Frontal cortex (tissue), 4 donors: Measurements from ENCODE around the gene CFAP91. TPM values are rescaled to one million over a fixed set of nuclear protein-coding genes. Genes with fewer than 3 reads are reported as not detected.

Experiments
- DNase-seq, 2 donors: peaks; one replicate each; pipeline ENCODE4 v3.0.0; 2012; ENCODE audit warnings: low spot score in 2 of 2
- FAIRE-seq: peaks from 2 replicates; lab custom pipeline; 2012; peaks lifted over from hg19 to GRCh38; lab: Jason Lieb, UNC
- total RNA-seq: library from RNA; depleted of rRNA; stranded (reverse); fragments of >200 nt; gene quantifications from one replicate; pipeline ENCODE4 v1.2.3, GENCODE V29; 2014
- donor health status: control.
- donor health status: control.
- donor health status: control.

The CFAP91 gene
- total RNA-seq, 1 donor from 2014 or later, result 7.7 TPM

GRCh38 chr3:119733812-119734211, 31.0 kb downstream of the CFAP91 start:
- DNase-seq, result no peak
- no peak for FAIRE-seq

DNA sequence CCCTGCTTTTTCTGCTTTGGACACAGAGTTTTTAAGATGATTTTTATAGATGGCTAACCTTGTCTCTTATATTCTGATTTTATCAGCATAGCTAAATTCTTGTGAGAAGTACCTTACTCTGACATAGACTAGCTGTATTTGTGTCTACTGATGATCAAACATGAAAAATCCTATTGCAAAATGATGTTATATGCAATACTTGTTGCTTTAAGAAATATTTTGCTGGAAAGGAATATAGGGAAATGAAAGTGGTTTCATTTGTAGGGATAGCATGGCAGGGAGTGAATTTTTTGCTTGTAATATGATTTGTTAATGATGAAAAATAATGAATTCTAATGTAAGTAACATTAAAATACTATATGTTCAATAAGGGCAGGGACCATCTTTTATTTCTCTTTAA, 35.9 kb downstream of the CFAP91 start:
- DNase-seq (no peak), FAIRE-seq (no peak)

DNA sequence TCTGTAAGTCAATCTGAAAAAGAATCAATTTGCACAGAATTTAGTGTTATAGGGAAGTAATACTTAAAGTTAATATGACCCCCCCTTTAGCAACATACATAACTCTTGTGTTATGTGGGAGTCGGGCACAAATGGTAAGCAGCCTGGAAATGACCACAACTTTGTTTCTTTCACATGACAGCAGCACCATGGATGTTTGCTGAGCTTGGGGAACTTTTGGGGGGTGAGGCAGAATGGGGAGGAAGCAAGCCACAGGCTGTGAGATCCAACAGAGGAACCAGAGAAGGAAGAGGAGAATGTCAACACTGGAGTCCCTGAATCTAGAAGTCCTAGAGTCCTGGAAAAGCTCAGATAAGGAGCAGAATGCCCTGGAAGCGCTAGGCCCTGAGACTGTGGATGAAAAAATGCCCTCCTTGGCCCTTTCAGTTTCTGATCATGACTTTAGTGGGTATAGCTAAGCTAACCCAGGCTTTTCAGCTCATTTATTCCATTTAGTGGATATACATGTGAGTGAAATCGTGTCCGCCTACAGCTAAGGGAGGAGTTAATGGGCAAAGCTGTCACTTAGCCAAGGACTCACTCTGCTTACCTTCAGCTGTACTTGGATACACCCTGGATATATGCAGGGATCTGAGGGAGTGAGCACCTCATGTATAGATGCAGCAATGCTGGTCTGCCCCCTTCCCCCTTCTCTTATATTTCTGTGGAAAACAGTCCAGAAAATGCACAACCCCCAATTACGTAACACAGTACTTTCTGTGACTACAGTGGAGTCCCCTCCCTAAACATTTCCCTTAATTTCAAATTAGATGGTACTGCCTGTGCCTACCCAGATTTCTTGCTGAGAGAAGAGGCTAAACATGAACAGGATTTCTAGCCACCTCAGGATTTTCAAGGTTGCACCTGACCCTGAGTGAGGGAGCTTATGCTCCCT, 39.1 kb downstream of the CFAP91 start:
- DNase-seq, result no peak
- FAIRE-seq, result no peak

- no peak for FAIRE-seq
- no peak for DNase-seq
These were observed 41.1 kb downstream of the CFAP91 start for GRCh38 chr3:119743921-119744320.

DNA sequence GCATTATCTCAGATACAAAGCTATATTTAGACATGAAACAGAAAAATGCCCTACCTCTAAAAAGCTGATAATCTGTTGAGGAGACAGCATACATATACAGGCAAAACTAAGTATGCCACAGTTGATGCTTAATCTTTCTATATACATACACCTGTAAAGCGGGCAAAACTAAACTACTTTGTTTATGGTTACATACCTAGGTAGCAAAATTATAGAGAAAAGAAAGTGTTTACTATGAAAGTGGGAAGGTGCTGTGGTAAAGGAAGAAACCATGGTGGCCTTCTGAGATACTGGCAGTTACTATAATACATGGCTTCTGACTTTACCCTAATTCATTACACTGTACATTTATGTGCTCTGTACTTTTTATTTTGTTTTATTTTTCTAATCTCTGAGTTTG, 43.1 kb downstream of the CFAP91 start:
- no peak for FAIRE-seq
- no peak for DNase-seq

- DNase-seq (no peak), FAIRE-seq (no peak)
These were observed 43.6 kb downstream of the CFAP91 start for GRCh38 chr3:119746423-119746822.

- FAIRE-seq, result no peak
- no peak for DNase-seq
These were observed 44.5 kb downstream of the CFAP91 start for GRCh38 chr3:119747357-119747756.

DNA sequence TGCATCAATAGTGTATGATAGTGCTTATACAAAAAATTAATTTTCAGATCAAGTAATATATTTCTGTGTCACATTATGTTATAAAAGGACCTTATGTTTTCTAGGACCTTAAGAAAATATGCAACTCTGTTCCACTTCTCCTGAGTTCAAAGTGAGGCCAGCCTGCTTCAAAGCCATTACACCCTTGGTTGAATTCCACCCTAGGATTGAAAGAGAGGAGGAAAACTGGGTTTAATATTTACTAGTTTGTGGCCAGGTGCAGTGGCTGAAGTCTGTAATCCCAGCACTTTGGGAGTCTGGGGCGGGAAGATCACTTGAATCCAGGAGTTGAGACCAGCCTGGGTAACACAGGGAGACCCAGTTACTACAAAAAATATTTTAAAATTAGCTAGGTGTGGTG, 46.2 kb downstream of the CFAP91 start:
- no peak for FAIRE-seq
- no peak for DNase-seq

DNA sequence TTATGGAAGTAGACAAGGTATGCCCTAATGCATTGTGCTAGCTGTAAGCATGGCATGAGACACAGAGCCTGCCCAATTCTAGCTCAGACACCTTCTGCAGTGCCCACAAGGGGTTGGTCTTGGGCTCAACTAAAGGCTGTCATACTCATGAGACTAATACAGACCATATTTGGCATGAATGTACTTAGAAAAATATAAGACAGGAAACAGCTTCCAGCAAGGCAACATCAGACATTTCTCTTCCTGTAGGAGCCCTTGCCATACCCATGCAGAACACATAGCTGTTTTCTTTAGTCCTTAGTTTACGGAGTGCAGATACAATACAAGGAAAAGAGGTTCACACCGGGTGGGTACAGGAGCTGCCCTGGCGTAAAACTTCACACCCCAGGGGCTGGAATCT, 48.6 kb downstream of the CFAP91 start:
- DNase-seq, result no peak
- no peak for FAIRE-seq

Other genes starting within 250 kb of the CFAP91 start
- gene TMEM39A, start 239.4 kb upstream of the CFAP91 start, total RNA-seq, result 9.8 TPM
- gene POGLUT1, start 234.1 kb upstream of the CFAP91 start, total RNA-seq, result 15.1 TPM
- 31.0 TPM for gene TIMMDC1, start 204.5 kb upstream of the CFAP91 start, total RNA-seq
- gene CD80, start 143.4 kb upstream of the CFAP91 start, total RNA-seq, result not detected
- 1.2 TPM for gene ADPRH, start 123.5 kb upstream of the CFAP91 start, total RNA-seq
- 0.41 TPM for gene PLA1A, start 105.1 kb upstream of the CFAP91 start, total RNA-seq
- 0.82 TPM for gene POPDC2, start 42.4 kb upstream of the CFAP91 start, total RNA-seq
- 11.0 TPM for gene COX17, start 25.6 kb upstream of the CFAP91 start, total RNA-seq
- 0.82 TPM for gene NR1I2, start 79.1 kb downstream of the CFAP91 start, total RNA-seq